Stimulated activated CD8-positive, alpha-beta memory T cell treated with anti-CD3 and anti-CD28 coated beads, Interleukin-15, amount 100 ng/mL, for 48 hours (primary cell): ENCODE results near the gene PREP.
"Not testable (repeated sequence)": the region's sequence is repeated elsewhere in the genome, so short reads cannot be mapped to it uniquely, and the experiment has no call there.

Experiments
- DNase-seq, 2 donors: peaks; one replicate each; pipeline ENCODE4 v3.0.0-alpha.2; 2020; ENCODE audit warnings: low read depth in 2 of 2

PREP gene

DNA sequence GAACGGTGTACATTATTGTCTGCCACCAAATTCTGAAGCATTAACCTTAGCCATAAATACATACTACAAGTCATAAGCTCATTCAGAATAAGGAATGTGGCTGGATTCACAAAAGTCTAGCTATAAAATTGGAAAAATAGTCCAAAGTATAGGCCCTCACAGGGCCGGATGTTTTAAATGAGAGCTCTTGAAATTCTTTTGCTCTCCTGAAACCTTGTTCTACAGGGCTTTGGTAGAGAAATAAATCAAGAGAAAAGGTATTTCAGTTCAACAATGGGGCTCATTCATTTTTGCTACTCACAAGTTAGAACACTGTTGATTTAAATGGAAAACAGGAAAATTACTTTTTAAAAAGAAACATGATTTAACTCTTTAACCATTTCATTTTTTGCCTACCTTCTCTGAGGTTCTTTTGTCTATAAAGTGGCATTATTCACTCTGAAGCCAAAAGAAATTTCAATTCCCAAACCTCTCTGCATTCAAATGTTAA lies 58.0 kb downstream of the PREP start:
- DNase-seq: no peak

- not testable (repeated sequence) for DNase-seq
Measured at GRCh38 chr6:105338350-105338983, 64.4 kb downstream of the PREP start.

GRCh38 chr6:105336986-105337385 lies 65.9 kb downstream of the PREP start:
- no peak for DNase-seq

DNA sequence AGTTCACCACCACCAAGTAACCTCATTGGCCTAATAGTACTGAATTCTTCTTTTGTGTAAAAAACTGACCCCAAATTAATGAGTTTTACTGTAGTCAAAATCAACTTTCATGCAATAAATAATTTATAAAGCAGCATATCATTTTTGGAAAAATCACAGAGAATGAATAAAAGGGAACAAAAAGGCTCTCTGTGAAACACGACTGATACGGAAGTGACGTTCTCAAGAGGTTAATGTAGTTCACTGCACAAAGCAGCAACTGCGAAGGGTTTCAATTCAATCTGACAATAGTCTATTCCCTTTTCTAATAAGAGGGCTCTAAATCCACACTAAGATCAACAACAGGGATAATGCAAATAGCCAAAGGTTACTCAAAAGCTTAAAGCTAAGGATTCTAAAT lies 70.3 kb downstream of the PREP start:
- DNase-seq: no peak

GRCh38 chr6:105331927-105332326 lies 71.0 kb downstream of the PREP start:
- no peak for DNase-seq

DNA sequence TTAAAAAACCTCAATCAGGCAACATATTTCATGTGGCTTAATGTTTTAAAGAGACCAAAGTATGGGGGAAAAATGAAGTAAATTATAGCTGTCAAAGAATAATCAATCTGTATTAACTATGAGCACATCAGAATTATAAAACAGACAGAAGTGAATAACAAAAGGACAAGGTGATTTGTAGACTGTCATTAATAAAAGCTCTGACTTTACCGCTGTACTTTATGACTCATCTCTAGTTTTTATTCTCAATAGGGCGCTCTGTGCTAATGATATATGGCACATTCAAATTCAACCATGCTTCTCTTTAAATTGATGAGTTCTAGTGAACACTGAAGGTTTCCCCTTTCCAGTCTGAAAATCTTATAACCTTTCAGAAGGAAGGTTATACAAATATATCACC lies 72.0 kb downstream of the PREP start:
- DNase-seq: no peak

GRCh38 chr6:105330364-105330763 lies 72.5 kb downstream of the PREP start:
- no peak for DNase-seq

DNA sequence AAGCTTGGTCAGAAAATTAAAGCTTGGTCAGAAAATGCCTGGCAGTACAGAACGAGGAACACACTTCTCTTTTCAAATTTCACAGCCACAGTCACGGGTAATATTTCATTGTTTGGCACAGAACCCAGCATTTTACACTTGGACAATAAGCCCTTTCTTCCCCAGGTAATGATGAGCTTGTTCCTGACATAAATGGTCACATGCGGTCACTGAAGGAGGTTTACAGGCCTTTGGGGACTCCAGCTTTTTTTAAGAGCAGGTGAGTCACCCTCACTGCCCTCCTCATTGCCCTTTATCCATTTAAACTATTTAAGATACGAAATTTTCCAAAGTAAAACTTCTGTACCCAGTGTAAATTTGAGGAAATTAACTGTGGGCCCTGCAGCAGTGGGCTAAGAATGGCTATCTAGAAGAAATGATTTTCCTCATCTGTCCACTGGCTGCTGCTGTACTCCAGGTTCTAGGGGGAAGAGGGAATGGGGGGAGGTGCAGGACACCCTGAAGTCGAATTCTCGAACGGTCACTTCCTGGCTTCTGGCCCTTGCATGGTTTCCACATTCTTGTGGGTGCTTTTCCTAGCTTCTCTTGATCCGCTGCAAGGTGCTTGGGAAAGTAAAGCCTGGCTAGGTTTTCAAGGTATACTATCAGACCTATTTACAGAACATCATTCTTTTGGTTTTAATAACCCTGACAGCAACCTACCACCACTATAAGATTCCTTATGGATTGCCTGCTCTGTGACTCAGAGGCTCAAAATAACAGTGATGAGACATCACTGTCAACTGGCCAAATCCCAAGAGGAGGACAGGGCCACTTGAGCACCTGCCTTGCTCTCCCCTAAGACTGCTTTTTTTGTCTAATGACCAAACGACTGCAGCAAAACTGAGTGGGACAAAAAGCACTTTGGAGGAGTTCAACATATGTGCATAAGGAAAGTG lies 75.8 kb downstream of the PREP start:
- DNase-seq: no peak

DNA sequence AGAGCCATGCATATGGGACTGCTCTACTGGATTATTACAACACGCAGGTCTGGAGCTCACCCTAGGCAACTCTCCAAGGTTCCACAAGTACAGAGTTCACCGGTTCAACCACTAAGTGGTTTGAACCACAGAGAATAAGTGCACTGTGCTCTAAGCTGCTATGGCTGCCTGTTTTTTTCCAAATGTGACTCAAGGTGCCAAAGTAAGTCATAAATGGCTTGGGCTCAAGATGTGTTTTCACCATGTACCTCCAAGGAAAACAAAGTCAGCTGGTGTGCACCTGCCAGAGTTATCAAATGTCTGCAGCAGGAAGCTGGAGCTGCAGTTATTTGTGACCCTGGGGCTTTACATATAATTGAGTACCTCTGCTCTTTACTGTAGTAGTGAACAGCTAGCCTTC lies 76.7 kb downstream of the PREP start:
- DNase-seq: no peak

DNA sequence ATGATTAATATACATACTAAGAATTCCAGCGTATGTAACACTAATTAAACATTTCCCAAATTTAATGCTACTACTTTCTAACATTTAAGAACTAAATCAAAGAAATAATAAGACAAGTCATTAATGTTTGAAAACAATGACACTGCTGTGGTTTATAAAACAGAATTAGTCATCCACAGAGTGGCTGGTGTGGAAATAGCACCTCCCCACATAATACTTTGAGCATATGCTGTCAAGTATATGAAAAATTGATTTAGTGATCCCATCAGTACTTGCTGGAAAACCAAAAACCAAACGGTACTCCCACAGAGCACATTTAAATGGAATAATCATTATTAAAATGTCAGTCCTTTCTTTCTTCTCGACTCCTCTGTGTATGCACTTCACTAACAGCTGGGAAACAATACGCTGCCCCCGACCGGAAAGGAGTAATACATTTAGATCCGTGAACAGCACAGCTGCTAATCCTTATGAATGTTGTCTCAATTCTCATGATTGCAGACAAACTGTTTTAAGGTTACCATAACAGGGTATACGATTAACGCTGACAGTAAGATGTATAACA lies 78.4 kb downstream of the PREP start:
- DNase-seq: no peak

DNA sequence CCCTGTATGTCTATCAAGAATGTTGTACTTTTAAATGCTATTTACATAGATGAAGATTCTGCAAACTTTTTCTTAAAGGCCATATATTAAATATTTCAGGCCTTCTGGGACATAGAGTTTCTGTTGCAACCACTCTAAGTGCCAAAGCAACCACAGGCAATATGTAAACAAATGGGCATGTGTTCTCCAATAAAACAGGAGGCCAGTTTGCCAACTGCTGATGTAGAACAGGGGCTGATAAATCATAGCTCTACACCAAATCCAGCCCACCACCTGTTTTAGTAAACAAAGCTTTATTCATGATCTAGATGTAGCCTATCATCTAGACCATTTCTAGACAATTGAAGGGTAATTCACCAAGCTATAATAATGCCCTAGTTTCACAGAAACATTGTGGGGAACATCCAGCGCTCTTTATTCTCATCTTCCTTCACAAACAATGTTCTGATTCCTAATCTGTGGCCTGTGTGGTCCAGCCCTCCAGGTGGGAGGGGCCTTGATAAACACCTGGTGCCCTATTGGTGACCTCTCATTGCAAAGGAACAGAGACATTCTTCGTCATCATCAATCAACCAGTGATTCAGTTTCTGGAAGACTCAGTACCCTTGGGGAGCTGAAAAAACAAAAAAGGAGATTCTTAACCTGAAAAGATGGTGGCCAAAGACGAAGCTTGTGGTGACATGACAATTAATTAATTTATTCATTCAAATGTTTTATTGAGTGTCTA lies 80.2 kb downstream of the PREP start:
- no peak for DNase-seq

DNA sequence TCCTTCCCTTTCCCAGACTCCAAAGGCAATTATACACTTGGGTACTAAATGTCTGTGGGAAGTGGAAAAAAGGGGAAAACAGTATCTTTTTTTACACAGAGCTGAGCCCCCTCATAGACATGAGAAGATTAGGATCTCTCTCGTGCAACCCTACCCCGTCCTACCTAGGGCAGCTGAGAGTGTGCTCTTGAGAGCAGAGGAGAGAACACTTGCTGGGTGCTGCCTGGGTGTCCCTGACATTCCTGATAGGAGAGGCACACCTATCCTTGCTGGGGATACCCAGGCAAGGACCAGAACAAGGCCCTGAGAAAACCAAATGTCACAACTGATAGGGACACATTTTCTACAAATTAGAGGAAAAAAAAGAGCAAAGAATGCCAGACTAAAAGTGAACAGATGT lies 81.2 kb downstream of the PREP start:
- no peak for DNase-seq

DNA sequence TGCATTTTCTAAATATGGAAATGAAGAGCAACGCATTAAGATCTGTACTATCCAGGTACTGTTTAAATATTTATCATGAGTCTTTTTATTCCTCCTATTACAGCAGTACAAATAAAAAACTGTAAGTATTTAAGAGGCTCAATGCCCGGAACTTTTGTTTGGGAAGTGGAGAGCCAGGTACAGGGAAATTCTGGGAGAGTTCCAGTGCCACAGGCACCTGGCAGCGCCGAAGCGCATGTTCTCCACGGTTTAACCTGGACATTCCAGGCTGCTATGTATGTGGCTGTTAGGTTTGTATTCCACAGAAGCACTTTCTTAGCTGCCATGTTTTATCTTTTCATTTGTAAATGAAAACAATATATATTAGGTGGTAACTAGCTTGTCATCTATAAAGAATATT lies 81.7 kb downstream of the PREP start:
- no peak for DNase-seq

DNA sequence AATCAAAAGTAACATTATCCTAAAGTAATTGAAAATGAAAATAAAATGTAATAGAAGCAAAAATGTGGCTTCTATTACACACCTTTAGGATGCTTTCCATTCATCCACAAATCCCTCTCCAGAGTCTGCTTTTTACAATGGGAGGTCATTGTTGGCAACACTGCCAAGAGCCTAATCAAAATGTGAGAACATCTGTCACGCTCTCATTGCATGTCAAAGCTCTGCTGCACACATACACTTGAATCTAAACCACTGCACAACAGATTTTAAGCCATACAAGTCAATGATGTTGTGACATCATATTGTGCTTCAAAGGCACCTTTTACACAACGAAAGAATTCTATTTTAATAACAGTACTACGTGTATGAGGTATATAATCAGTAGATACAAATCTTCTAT lies 82.1 kb downstream of the PREP start:
- no peak for DNase-seq

DNA sequence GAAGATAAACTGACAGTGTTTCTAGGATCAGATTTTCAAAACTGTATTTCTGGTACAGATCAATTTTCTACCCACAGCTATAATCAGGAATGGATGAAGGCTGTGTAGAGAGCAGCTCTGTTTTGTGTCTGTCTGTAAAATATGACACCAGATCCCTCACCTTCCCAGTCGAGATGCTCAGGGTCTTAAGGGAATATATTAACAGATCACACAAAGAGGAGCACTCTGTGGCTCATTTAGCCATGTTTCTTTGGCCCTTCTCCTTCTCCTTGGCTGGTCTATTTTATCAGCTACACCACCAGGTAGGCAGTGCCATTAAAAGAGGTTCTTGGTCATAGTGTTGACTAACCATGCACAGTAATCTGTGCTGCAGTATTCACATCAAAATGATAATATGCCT lies 82.6 kb downstream of the PREP start:
- DNase-seq: no peak

DNA sequence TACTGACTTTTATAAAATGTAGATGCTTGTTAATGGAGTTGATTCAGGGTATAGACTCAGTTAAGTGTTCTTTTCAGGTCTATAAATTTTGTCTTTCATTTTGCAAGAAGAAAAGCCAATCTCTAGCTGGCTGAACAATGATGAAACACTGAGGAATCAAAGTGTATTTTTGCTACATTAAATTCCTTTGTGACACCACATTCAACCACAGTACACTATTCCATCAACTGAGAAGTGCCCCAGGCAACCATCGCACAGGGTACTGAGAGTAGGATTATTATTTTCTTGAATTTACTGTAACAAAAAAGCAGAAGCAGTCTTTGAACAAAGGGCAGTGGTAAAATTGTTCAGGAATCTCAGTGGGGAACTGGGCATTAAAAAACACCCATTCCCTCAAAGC lies 83.6 kb downstream of the PREP start:
- DNase-seq: no peak

GRCh38 chr6:105318660-105319059 lies 84.2 kb downstream of the PREP start:
- DNase-seq: no peak

DNA sequence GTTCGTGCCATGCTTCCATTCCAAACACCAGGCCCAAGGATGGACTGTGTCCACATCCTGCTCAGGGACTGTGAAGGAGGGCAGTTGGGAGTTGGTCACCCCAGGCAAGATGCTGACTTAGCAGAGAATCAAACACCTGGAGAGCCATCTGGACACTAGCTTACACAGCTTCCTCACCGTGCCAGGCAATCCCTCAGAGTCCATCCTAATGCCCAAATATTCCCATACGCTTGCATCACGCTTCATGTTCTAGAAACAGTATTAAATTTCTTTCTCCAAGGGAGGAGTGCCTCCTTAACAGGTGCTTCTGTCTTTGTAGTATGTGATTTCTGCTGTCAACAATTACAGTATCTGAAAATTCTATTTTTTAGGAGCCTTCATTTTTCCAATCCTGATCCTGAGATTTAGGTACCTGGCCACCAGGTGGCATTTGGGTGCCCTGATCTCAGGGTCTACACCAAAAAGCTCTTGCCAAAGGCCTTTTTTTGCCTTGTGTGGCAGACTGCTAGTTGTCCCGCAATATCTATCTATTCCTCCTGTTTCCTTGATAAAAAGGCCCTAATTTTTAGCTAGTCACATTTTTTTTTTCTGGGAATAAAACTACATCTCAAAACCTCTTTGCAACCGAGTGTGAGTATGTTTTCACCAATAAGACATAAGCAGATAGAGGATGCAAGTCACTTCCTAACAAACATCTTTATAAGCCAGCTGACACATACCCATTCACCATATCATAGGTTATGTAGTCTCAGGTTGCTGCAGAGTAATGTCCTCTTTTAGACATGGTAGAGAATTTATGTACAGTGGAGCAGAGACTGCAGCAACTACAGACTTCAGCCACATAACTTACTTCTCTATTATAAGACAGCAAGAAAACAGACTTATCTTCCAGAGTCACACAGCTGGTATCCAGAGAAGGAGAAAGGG lies 85.0 kb downstream of the PREP start:
- no peak for DNase-seq

DNA sequence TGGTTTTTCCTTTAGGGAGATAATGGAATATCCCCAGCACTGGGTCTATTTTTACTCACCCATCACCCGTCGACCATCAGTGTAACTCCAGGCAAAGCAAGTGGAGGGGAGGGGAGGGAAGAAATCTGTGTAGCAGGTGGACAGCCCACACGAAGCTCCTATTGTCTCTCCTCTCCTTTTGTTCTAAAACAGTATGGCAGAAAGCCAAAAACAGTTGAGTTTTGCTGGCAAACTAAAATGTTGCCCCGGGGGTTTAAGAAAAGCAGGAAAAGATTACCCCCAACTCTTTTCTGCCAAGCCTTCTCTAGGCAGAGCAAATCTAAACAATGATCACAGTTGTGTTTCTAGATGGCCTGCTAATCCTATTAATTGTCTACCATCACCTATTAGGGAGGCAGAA lies 89.7 kb downstream of the PREP start:
- DNase-seq: no peak

DNA sequence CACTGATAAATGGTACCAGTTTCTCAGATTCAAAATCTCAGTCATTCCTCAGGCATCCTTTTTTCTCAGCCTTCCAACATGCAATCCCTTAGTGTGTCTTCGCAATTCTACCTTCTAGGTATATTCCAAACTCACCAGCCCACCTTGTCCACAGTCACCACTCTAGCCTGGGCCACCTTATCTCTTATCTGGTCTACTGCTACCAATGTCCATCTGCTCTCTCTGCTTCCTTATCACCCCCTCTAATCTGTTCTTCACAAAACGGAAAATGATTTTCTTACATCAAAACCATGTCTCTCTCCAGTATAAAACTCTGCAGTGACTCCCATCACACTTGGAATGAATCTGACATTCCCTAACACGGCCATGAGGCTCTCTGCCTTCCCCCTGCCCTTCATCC lies 91.9 kb downstream of the PREP start:
- no peak for DNase-seq

- no peak for DNase-seq
Measured at GRCh38 chr6:105310371-105310770, 92.5 kb downstream of the PREP start.
